GM10266 (cell line): ENCODE results near the gene PRR35.

ENCODE experiments used
- DNase-seq: peaks from one replicate; pipeline ENCODE4 v3.0.0; 2012; ENCODE audit errors: extremely low spot score
- TF ChIP-seq, protein P1 (sequence below): IDR thresholded peaks from 2 replicates; pipeline ENCODE4 v1.5.1; 2012; ENCODE audit warnings: mild to moderate bottlenecking, low read depth; ENCODE audit not compliant: control insufficient read depth, insufficient read depth; ENCODE audit errors: missing control alignments

The PRR35 gene

DNA sequence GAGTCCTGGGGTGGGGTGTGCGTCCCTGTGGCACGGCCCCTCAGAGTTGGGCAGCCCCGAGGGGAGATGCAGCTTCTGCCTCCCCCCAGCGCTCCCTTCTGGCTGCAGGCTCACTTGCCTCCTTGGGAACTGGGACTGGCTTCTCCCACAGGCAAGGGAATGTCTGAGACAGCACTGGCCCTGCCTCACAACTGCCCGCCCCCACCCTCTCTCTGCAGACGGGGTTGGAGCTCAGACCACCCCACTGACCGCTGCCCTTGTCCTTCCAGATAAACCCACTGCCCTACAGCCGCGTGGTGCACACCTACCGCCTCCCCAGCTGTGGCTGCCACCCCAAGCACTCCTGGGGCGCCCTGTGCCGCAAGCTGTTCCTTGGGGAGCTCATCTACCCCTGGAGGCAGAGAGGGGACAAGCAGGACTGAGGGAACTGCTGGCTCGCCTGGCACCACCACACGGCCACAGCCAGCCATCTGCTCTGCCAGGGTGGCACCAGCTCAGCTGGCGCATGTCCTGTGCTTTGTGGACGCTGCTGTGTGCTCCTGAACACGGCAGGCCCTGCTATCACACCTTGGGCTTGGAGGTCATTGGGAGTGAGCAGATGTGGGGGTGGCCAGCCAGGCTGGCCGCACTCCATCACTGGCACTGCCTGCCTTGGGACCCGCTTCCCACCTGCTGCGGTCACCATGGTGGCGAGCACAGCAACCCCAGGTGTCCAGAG is 22.6 kb downstream of the PRR35 start:
- DNase-seq: no peak

DNA sequence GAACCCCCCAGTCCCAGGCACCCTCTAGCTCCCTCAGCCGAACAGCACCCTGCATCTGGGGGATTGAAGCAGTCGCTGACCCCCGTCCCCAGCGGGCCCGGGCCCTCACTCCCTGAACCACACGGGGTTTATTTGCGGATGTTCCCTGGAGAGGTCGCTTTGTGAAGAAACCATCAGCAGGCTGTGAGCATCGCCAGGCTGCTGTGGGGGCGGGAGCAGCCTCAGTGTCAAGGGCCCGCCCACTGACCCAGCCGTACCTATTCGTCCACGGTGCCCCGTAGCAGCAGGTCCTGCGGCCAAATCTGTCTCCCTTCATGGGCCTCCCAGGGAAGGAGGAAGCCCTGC is 23.2 kb downstream of the PRR35 start:
- TF ChIP-seq, protein P1, sequence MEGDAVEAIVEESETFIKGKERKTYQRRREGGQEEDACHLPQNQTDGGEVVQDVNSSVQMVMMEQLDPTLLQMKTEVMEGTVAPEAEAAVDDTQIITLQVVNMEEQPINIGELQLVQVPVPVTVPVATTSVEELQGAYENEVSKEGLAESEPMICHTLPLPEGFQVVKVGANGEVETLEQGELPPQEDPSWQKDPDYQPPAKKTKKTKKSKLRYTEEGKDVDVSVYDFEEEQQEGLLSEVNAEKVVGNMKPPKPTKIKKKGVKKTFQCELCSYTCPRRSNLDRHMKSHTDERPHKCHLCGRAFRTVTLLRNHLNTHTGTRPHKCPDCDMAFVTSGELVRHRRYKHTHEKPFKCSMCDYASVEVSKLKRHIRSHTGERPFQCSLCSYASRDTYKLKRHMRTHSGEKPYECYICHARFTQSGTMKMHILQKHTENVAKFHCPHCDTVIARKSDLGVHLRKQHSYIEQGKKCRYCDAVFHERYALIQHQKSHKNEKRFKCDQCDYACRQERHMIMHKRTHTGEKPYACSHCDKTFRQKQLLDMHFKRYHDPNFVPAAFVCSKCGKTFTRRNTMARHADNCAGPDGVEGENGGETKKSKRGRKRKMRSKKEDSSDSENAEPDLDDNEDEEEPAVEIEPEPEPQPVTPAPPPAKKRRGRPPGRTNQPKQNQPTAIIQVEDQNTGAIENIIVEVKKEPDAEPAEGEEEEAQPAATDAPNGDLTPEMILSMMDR: no peak
- no peak for DNase-seq

More for the DNA sequence above, 22.6 kb downstream of the PRR35 start:
- TF ChIP-seq, protein P1: no peak

DNA sequence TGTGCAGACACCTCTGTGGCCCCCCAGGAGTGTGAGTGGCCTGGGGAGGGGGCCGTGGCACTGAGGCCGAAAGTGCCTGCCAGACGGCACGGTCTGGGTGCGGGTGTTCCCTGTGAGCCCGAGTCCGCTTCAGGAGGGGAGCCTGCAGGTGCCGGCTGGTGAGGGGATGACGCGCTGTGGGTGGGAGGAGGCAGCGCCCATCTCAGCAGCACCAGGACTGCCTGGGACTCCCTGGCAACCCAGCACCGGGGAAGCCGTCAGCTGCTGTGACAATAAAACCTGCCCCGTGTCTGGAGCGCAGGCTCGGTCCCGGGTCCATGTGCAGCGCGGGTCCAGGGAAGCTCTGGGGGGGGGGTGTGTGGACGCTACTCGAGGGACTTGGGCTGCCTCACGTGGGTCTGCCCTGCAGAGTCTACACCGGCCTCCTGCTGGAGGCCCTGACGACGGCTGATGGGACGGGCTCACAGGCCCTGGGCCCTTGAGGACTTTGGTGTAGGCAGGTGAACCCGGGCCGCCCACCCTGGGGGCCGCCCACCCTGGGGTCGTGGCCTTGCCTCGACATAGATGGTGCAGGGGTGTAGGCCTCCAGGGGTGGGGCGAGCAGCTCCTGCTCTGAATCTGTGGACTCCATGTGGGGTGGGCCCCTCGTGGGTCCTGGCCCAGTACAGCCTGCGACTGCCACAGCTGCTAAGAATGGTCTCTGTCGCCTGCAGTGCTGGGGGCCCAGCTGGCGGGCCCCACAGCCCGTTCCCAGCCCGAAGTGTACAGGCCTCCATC is 23.8 kb downstream of the PRR35 start:
- TF ChIP-seq, protein P1: no peak
- DNase-seq: no peak

DNA sequence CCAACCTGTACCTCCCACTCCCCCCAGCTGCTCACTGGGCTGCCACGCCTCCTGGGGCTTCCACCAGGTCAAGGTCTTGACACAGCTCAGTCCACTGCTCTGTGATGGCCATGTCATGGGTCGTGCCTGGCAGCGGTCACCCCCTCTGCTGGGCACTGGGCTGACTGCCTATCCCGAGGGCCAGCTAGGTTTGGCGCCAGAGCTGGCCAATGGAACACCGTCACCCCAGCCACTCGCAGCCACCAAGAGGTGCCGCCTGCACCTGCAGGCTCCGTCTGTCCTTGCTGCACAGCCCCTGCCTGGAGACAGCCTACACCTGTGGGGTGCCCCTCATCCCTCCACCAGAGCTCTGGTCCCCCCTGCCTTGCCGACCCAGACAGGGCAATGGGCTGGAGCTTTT is 25.2 kb downstream of the PRR35 start:
- DNase-seq: no peak
- TF ChIP-seq, protein P1: no peak

DNA sequence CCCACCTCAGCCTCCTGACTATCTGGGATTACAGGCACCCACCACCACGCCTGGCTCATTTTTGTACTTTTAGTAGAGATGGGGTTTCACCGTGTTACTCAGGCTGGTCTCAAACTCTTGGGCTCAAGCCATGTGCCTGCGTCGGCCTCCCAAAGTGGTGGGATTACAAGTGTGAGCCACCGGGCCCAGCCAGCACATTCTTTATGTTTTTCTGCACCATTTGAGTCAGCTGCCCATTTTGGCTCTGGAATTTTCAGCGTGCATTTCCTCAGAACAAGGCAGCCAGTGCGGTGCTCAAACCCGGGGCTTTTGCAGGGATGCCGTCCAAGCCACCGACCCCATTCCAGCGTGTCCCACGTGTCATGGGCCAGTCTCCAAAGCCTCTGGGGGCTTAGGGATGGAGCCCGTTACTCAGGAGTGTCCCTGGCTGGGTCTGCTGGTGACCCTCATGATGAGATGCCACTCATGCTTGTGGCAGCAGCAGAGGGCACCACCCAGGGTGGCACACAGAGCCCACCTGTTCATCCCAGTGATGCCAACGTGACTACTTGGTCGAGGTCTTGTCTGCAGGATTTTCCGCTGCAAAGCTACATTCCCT is 26.0 kb downstream of the PRR35 start:
- no peak for DNase-seq
- TF ChIP-seq, protein P1: no peak

DNA sequence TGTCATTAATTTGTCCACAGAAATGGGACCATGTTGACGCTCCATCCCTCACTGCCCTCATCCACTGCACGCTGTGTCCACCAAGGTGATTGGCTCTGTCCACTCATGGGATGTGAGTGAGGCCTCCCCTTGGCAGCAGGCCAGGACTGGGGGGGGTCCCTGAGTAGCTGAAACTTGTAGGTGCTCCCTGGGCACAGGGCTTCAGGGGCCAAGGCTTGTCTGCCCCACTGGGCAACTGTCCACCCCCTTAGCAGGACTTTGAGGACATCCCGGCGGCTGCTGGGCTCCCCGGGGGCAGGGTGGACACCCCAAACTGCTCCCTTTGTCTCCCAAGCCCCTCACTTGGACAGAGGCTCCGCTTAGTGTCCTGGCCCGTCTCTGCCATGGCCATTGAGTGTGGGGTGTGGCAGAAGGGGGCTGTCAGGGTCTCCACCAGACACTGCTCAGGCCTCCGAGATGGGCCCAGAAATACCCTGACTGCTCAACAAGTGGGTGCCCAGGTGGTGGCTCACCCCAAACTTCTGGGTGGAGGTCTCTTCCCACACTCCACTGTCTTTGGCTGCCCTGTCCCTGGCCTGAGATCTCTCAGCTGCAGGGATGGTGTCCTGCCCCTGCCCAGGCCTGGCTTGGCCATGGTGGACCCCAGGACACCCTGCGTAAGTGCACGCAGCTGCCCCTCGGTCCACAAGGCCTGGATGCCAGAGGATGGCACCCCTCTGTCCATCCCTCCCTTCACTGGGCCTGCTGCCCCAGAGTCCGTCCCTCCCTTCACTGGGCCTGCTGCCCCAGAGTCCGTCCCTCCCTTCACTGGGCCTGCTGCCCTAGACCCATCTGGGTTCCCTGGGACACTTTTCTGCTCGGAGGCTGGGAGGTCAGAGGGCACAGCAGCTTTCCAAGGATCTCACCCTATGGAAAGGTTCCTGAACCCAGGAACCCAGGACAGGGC is 26.7 kb downstream of the PRR35 start:
- DNase-seq: no peak

More for the DNA sequence above, 26.7 kb downstream of the PRR35 start:
- TF ChIP-seq, protein P1: no peak
